Midbrain (tissue), 1 donor: ENCODE results near the gene RSPRY1.

Source experiments
- DNase-seq: peaks from one replicate; lab custom pipeline; 2025; lab: John Stamatoyannopoulos, UW

The RSPRY1 gene

DNA sequence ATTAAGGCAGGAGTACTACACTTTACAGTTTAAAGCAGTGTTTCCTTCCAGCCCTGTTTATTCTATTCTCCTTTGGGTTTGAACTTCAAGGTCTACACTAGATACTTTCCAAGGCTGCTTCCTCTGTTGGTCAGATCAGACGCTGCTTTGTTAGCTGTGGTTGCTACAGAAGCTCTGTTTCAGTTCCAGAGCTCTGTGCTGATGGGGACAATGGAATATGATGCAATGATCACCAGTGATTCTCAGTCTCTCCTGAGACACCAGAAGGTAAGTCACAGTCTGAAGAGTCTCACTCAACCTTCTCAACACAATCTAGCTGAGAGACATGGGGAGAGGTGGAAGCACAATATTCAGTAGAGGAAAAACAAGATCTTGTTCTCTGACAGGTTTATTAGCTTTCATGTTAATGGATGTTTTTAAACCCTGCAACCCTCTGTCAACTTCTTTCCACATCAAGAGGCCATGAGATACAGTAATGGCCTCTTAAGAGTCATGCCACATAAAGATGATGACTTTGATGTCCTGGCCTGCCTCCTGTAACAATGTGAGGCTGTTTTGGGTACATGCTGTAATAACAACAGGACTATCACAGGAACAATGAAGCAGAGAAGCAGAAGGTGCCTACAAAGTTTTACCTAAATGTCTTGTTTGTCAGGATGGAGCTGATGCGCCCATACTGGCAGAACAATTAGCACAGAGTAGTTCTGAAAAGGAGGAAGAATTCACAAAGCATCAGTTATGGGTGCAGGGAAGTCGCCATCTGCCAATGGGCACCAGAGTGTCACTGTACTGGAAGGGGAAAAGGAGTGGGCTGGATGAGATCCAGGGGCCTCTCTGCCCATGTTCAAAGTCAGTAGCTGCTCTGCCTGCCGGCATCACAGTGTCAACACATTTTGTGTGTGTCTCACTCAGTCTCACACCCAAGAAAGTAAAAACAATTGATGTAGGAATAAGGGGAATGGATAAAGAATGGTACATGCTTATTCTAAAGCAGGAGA, 33.7 kb upstream of the RSPRY1 start:
- DNase-seq = peak; percentile 33

DNA sequence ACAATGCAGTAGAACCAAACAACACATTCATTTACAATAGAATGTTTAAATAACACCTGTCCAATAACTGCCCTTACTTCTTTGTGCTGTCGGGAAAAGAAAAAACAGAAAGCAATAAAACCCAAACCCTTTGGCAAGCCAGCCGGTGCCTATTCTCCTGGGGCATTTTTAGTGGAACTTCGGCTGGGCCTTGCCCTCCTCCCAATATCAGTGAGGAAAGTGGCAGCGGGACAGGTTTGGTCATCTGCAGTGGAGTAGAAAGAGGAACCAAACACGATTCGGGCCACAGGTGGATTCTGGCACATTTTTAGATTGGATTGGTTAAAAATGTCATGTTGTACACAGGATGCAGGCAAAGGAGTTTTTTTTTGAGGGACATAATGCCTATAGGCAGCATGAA, 32.3 kb upstream of the RSPRY1 start:
- no peak for DNase-seq

- DNase-seq = no peak
Observed at GRCh38 chr16:57155702-57156350, 30.3 kb upstream of the RSPRY1 start.

DNA sequence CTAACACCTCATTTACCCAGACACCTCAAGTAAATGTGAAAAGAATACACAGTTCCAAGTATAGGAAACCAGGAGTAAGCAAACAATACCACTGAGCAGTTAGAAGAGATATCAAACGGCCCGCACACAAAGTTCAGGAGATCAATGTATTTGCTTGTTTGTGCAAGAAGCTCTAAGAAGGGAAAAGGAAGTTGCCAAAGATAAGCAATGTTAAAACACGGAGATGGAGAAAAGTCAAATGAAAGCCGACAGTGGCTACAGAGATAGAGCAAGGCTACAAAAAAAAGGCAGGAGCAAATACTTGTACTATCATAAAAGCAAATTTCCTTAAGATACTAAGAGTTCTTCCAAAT, 29.8 kb upstream of the RSPRY1 start:
- DNase-seq = no peak

GRCh38 chr16:57157533-57157932, 28.6 kb upstream of the RSPRY1 start:
- no peak for DNase-seq

DNA sequence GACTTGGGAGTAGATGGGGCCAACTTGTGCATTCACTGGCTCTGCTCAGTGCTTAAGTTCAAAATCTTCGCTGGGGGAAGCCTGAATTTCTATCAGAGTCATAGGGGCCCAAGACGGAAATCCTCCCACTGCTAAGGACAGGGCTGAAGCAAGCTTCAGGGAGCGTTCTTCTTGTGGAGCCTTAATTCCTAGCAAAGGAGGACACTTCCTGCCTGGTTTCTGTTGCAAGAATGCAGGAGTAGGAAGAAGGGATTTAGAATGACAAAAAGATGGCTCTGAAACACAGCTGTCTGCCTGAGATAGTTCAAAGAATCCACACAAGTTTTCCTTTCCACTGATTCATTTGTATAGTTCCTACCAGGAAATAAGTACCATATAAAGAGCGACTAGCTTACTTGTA, 26.7 kb upstream of the RSPRY1 start:
- no peak for DNase-seq

DNA sequence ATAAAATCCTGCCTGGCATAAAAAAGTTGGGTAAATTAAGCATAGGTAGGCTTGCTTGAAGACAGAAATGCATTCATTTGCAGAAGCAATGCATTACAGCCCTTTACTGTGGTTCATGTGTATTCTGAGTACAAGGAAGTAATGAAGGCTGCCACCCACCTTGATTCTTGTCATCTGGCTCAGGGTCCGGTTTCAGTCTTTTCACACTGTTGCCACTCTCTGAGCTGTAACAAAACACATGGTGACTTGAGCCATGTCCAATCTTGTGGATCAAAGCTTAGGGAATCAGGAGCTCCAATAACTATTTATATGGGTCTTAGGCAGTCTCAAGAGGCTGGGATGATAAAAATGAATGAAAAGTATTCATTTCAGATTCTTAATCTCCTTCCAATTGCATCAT, 22.3 kb upstream of the RSPRY1 start:
- no peak for DNase-seq

DNA sequence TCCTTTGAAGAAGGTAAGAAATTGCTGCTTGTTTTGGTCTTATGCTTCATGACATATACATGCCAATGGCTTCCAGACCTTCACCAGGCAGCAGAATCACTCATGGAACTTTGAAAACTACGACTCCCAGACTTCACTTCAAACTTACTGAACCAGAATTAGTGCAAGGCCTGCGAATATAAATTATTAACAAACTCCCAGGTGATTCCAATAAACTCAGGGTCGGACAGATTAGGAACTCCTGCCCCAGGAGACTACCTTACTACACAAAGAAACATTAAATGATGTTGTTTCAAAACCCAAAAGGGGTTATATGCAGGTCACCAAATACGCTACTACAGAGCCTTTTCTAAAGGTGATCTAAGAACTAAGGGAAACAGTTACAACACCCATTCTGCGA, 20.6 kb upstream of the RSPRY1 start:
- DNase-seq = no peak

DNA sequence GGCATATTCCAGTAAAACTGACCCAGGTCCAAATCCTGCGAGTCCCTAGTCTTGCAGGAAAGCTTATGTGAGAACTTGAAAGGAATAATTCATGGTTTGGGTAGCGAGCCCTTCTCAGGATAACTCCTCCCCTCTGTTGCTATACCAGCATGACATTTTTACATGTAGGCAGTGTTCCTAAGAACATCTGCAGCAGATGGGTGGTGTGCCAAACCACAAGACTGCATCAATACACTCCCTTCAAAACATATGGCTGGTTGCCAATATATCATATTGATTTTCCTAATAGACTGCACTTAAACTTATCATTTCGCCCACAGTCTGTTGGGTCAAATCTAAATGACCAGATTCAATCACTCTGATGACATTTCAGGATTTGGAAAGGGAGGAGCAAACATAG, 20.2 kb upstream of the RSPRY1 start:
- no peak for DNase-seq

DNA sequence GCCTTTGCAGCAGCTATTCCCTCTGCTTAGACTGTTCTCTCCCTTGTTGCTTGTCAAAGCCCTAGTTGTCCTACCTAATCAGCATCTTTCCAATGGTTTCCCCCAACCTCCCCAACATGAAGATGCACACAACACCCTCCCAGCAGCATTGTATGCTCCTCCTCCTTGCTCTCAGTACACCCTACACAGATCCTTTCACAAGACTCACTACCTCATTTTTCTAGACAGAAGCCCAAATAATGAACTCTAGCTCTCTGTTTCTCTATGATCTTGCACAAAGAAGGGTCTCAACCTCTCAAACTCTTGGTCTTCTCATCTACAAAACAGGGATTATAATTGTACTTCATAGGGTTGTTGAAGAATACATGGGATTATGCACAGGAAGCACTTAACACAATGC, 19.7 kb upstream of the RSPRY1 start:
- no peak for DNase-seq

GRCh38 chr16:57166951-57167350, 19.2 kb upstream of the RSPRY1 start:
- DNase-seq = peak; percentile 32

DNA sequence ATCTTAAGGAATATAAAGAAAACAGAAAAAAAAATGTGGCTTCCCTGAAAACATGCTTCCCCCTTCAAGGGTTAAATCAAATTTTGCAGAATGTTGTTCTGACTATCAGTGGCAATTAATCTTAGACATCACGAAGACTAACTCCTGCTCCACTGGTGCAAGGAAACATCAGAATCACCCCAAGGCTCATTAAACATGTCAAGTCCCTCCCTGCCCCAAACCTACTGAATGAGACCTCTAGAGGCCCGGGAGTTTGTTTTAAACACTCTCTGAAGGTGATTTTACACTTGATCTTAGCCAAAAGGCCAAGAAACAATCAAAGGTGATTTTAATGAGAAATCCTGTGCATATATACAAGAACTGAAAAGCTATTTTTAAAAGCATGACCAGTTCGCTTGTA, 18.6 kb upstream of the RSPRY1 start:
- no peak for DNase-seq

- DNase-seq = peak; percentile 81
Observed at GRCh38 chr16:57167953-57168352, 18.2 kb upstream of the RSPRY1 start.

DNA sequence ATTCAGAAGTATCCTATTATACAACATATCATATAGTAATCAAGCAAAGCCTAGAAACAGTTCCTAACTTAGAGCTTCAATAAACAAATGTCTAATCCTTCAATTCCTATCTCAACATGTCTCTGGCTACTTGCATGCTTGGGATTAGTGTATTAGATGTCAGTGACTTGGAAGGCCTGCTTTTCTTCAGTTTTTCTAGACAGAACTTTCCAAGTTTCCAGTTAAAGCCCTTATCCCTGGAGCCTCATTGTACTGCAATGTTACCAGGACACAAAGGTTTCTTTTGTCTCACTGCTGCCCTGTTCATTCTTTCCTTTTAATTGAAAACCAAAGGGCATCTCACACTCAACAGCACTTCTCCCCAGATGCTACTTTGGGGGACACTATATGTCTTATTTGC, 16.8 kb upstream of the RSPRY1 start:
- DNase-seq = peak; percentile 48

- DNase-seq = no peak
Observed at GRCh38 chr16:57172721-57173290, 13.3 kb upstream of the RSPRY1 start.

DNA sequence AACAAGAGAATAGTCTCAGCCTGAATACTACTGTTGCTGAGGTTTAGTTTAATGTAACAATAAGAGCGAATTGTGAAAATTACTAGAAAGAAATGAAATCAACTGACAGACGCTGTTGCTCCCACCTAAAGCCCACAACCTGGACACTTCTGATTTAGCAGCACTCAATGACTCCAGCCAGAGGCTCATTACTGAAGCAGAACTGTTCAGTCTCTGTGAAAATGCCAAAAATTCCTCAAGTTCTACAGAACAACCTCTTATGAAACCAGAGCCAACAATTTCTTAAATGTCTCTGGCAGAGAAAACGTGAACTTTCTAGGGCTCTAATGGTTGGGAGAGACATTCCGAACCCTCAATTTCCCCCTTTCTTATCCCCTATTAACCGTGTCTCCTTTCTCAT, 10.2 kb upstream of the RSPRY1 start:
- DNase-seq = no peak

DNA sequence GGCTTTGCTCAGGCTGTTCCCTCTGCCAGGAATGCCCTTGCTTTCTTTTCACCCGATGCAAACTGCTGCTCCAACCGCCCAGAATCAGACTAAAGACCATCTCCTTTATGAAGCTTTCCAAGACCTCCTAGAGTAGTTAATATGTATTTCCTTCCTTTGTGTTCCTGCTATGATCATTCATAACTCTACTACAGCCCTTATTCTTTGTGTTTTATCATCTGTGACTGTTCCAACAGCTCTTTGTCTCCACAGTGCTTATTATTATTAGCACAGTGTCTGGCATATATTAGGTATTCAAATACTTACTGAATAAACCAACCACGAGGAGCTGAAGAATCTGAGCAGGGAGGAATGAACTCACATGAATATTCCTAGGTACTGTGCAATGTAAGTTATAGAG, 7.9 kb upstream of the RSPRY1 start:
- no peak for DNase-seq

GRCh38 chr16:57178793-57179212, 7.3 kb upstream of the RSPRY1 start:
- no peak for DNase-seq

GRCh38 chr16:57179215-57179828, 6.8 kb upstream of the RSPRY1 start:
- DNase-seq = no peak

DNA sequence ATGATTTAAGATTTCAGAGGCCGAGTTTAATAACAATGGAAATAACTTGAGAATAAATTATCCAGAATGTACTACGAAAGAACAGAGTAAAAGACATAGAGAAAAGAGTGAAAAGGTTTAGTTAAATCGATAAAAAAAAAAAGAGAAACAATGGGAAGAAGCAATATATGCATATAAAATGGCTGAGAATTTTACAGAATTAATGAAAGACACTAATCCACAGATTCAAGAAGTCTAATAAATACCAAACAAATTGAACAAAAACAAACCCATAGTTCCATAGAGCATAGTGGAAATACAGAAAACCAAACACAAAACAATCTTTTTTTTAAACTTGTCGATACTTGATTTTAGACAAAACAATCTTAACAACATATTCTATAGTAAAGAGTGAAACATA, 2.0 kb upstream of the RSPRY1 start:
- no peak for DNase-seq

DNA sequence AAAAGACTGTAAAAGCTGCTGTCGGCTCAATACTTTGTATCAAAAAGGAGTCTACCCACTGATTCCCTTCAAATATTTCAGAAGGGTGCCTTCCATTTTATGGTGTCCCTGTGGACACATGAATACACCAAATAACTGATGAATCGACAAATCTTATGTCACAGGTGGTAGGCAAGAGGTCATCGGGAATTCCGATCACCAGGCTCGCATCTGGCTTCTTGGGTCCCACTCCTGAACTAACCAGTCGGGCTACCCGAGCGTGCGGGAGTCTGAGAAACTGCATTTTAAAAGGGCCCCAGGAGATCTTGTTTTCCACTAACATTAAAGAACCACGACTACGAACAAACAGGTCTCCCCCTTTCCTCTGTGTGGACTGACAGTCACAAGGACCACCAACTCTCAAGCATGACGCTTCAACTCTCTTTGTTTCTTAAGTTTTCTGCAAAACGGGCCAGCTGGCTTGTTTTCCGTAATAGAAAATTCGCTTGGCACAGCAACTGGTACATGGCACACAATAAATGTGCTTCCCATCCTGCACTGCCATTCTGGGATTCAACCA, 1.2 kb upstream of the RSPRY1 start:
- no peak for DNase-seq

DNA sequence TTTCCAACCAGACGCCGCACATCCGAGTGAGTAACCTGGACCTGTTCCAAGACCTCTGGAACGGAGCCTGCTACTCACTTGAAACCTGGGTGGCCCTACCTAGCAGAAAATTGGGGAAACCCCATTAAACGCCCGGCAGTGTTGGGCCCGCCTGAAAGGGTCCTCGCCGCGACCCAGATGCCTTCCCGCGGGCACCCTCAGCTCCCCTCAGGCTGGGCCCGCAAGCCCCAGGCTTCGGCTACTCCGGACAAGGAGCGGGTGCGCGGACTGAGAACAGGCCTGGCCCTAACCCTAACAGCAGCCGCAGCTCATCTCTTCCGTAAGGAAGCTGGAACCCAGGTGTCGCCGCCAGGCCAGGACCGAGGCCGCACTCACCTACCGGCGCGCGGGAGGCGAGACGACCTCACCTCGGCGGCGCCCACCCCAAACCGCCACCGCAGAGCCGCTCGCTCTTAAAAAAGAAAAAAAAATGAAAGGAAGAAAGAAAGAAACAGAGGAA, 634 bp upstream of the RSPRY1 start:
- peak; percentile 60 for DNase-seq
